Ascending aorta (tissue), 2 donors: ENCODE results near the gene ITFG2. TPM values are rescaled to one million over a fixed set of nuclear protein-coding genes. Genes with fewer than 3 reads are reported as not detected.
A peak's percentile ranks its signal among the peaks of the same experiment; 100 is the strongest.

Source experiments
- DNase-seq, 2 donors: peaks; one replicate each; pipeline ENCODE4 v3.0.0-alpha.2; 2019; ENCODE audit warnings: low spot score in 2 of 2
- H3K27ac ChIP-seq, 2 donors: fragments of 200-600 bp; sonication (generic); one replicate each; pipeline ENCODE4 v1.5.1; 2016 to 2017; ENCODE audit warnings: mild to moderate bottlenecking in 1 of 2
- H3K27me3 ChIP-seq: fragments of 200-600 bp; sonication (generic); one replicate; pipeline ENCODE4 v1.5.1; 2017
- H3K36me3 ChIP-seq, 2 donors: fragments of 200-600 bp; sonication (generic); one replicate each; pipeline ENCODE4 v1.5.1; 2016
- H3K4me1 ChIP-seq, 2 donors: fragments of 200-600 bp; sonication (generic); one replicate each; pipeline ENCODE4 v1.5.1; 2016 to 2017; ENCODE audit warnings: mild to moderate bottlenecking in 1 of 2
- H3K4me3 ChIP-seq, 2 donors: fragments of 200-600 bp; sonication (generic); one replicate each; pipeline ENCODE4 v1.5.1; 2016 to 2017; ENCODE audit warnings: mild to moderate bottlenecking in 1 of 2
- H3K9me3 ChIP-seq, 2 donors: fragments of 200-600 bp; sonication (generic); one replicate each; pipeline ENCODE4 v1.5.1; 2016
- CTCF ChIP-seq, 3 experiments: fragments of 200-600 bp in 2 of 3; fragments of 450-650 bp in 1 of 3; sonication (generic) in 2 of 3; IDR thresholded peaks; one replicate each; pipeline ENCODE4 v1.5.1; 2016 to 2019; ENCODE audit warnings: antibody characterized with exemption in 3 of 3, mild to moderate bottlenecking in 1 of 3, moderate library complexity in 1 of 3
- intact Hi-C: fragments of 100-400 bp; cut with DNase I; formaldehyde crosslinking; loops from one replicate; pipeline ENCODE4 v1.15.1; 2023
- total RNA-seq: library from RNA; depleted of rRNA; stranded (reverse); fragments of >200 nt; gene quantifications from one replicate; pipeline ENCODE4 v1.1.0, GENCODE V29; 2016

The ITFG2 gene
- total RNA-seq, 1 donor from 2014 or later, result 19.9 TPM

DNA sequence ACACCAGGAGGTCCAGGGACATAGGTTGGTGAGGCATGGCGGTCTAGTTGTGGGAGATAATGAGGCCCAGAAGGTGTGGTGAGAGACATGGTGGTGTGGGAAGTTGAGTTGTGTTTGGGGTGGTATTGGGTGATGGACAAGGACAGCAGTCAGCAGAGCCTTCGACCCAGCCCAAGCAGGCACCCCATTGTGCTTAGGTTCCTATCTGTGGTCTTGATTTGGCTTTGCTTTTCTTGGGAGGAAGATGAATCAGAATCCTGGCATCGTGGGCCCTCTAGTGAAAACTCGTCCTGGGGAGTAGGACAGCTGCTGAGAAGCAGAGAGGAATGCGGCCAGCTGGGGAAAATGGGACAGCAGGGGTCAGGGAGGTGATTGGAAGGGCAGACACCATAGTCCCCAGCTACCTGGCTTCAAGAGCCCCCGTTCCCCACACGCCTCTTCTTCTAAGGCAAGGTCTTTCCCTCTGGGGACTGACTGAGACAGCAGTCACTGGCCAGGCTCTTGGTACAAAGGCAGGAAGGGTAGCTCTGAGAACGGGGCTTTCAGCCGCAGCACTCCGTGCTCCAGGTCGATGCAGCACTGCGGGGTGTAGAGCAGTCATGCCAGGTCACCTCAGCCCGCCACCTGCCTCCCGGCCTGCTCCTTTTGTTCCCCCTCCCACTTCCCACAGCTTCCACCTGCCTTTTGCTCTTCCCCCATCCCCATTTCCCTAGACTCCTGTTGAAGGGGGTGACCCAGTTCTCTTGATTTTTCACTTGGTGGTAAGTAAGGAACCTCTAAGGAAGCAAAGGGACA, 14.4 kb downstream of the ITFG2 start:
- DNase-seq, result no peak
- TF ChIP-seq CTCF (IDR thresholded peaks at IDR 0.05), result no peak
- Histone ChIP-seq H3K4me1 (no peaks in the 10 kb centered on the region), H3K27me3 (no peaks in the 10 kb centered on the region), H3K36me3 (peaks cover 63 to 79% of the 10 kb centered on the region in 2 donors), H3K9me3 (no peaks in the 10 kb centered on the region), H3K27ac (no peak overlapping the region), H3K4me3 (no peak overlapping the region)
- intact Hi-C loops, result no loop called here

DNA sequence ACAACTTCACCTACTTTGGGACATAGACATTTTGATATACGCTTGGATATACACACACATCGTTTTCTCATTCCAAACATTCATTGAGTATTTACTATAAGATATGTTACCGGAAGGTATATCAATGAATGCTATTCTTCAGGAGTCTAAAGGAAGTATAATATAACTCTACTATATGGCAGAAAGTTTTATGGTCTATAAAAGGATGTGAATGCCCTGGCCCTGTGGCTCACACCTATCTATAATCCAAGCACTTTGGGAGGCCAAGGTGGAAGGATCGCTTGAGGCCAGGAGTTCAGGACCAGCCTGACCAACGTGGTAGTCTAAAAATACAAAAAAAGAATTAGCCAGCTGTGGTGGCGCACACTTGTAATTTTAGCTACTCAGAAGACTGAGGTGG, 16.8 kb downstream of the ITFG2 start:
- Histone ChIP-seq H3K27me3 (no peaks in the 10 kb centered on the region), H3K9me3 (no peaks in the 10 kb centered on the region), H3K4me3 (no peak overlapping the region), H3K4me1 (no peaks in the 10 kb centered on the region), H3K27ac (no peak overlapping the region), H3K36me3 (peaks cover 42 to 55% of the 10 kb centered on the region in 2 donors)
- no peak for TF ChIP-seq CTCF (IDR thresholded peaks at IDR 0.05)
- DNase-seq, result no peak
- intact Hi-C loops, result no loop called here

- Histone ChIP-seq H3K9me3 (no peaks in the 10 kb centered on the region), H3K27ac (no peak overlapping the region), H3K27me3 (no peaks in the 10 kb centered on the region), H3K4me1 (peaks cover 0 to 5% of the 10 kb centered on the region in 2 donors), H3K4me3 (no peak overlapping the region), H3K36me3 (peaks cover 9 to 22% of the 10 kb centered on the region in 2 donors)
- TF ChIP-seq CTCF (IDR thresholded peaks at IDR 0.05), result no peak
- DNase-seq, result no peak
- intact Hi-C loops, result no loop called here
Observed at GRCh38 chr12:2832550-2833127, 20.2 kb downstream of the ITFG2 start.

DNA sequence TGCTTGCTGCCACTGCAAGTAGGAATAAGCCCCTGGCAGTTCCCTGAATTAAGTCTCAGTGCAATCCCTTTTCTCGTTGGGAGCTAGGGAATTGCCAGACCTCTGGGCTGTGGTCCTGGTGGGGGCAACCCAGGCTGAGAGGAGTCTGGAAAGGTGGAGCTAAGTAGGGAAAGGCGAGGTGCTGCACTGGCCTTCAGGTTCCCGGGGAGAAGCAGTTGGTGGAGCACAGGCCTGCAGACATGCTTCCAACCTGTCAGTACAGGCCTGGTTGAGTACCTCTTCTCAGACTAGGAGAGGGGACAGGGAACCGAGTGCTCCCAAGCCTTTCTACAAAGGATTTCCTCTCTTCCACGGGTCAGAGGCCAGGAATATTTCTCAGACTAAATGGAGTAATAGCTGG, 20.9 kb downstream of the ITFG2 start:
- no peak for TF ChIP-seq CTCF (IDR thresholded peaks at IDR 0.05)
- no peak overlapping the region for H3K27ac ChIP-seq
- H3K36me3 ChIP-seq, result peaks cover 3 to 18% of the 10 kb centered on the region in 2 donors
- peaks cover 0 to 5% of the 10 kb centered on the region in 2 donors for H3K4me1 ChIP-seq
- no peaks in the 10 kb centered on the region for H3K27me3 ChIP-seq
- no peak for DNase-seq
- intact Hi-C loops, result no loop called here
- H3K9me3 ChIP-seq, result no peaks in the 10 kb centered on the region
- no peak overlapping the region for H3K4me3 ChIP-seq

GRCh38 chr12:2833810-2834209, 21.3 kb downstream of the ITFG2 start:
- no peak for DNase-seq
- peak overlapping the region in 1 of 2 donors; percentile 48 for H3K4me3 ChIP-seq
- H3K36me3 ChIP-seq, result peaks cover 3 to 18% of the 10 kb centered on the region in 2 donors
- intact Hi-C loops, result no loop called here
- H3K9me3 ChIP-seq, result no peaks in the 10 kb centered on the region
- peak overlapping the region in 1 of 2 donors; percentile 29 for H3K27ac ChIP-seq
- H3K27me3 ChIP-seq, result no peaks in the 10 kb centered on the region
- TF ChIP-seq CTCF (IDR thresholded peaks at IDR 0.05), result no peak
- H3K4me1 ChIP-seq, result peaks cover 0 to 5% of the 10 kb centered on the region in 2 donors
